CD4-positive, alpha-beta T cell treated with Interleukin-1 beta for 1 hour (primary cell): Measurements from ENCODE around the gene RHOF.

ENCODE experiments used
- DNase-seq, 2 donors: peaks; one replicate each; pipeline ENCODE4 v3.0.0-alpha.2; 2020 to 2022

The RHOF gene

GRCh38 chr12:121740847-121741246 is 52.6 kb downstream of the RHOF start:
- DNase-seq = no peak

- no peak for DNase-seq
Measured at GRCh38 chr12:121738340-121738858, 55.1 kb downstream of the RHOF start.

DNA sequence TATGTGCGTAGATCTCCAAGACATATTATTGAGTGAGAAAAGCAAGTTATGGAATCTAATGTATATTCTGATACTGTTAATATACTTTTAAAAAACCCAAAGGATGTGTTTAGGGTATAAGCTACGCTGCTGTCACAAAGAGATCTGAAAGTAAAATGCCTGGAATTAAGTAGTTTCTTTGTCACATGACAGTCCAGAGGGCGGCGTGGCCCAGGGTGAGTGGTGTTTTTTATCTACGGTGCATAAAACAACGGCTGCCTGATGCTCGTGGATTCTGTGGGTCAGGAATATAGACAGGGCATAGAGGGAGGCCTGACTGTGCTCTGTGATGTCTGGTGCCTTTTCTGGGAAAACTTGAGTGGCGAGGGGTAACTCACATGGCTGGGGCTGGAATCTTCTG is 59.6 kb downstream of the RHOF start:
- DNase-seq = no peak

- no peak for DNase-seq
Measured at GRCh38 chr12:121731473-121731872, 62.0 kb downstream of the RHOF start.

- no peak for DNase-seq
Measured at GRCh38 chr12:121729021-121729420, 64.5 kb downstream of the RHOF start.
